Erythroblast (primary cell): ENCODE measurements around the gene WIPF1.

Experiments used
- GATA1 ChIP-seq: IDR thresholded peaks from 2 replicates; pipeline ENCODE4 v1.6.1; 2011; ENCODE audit warnings: low read depth, mild to moderate bottlenecking, control low read depth, low read length, moderate library complexity
- POLR2A ChIP-seq: IDR thresholded peaks from 2 replicates; pipeline ENCODE4 v1.6.1; 2011; ENCODE audit warnings: mild to moderate bottlenecking, low read length

DNA sequence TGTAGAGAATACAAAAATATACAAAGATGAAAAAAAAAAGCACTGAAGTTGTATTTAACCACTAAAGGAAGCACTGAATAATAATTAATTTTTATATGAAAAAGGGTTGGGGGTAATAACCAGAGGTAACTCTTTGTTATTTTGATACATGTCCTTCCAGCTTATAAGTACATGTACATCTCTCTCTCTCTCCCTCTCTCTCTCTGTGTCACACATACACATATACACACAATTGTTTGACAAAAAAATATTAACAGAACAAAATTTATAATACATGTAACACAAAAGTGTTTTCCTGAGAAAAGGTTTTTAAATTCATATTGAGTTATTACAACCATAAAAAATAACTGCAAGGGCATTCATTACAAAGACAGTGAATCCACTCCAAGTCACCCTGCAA is 4.6 kb downstream of the WIPF1 start:
- no peak for TF ChIP-seq POLR2A
- TF ChIP-seq GATA1, result no peak
